NCI-H446 treated with DMSO at 0.1 percent for 48 hours (cell line): Measurements from ENCODE around the gene SGO2.
"Not testable (repeated sequence)": the region's sequence is repeated elsewhere in the genome, so short reads cannot be mapped to it uniquely, and the experiment has no call there.

Experiments
- DNase-seq: peaks from one replicate; lab custom pipeline; 2025; lab: John Stamatoyannopoulos, UW

SGO2 gene

DNA sequence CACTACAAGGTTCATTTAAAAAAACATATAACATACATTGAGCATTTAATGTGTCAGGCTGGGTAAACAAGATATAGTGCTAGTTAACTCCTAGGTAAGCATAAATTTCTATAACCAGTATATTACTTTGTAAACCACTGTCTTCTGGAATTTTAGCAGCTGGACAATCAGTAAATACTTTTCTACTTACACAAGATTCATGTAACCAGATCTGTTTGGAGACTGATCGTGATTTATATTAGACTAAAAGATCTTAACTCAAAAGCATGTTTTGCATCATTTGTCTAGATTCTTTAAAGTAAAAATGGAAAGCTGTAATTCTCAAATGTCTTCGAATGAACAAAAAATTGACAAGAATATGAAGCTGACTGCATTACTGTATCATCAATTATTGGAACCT lies 941 bp upstream of the SGO2 start:
- no peak for DNase-seq

DNA sequence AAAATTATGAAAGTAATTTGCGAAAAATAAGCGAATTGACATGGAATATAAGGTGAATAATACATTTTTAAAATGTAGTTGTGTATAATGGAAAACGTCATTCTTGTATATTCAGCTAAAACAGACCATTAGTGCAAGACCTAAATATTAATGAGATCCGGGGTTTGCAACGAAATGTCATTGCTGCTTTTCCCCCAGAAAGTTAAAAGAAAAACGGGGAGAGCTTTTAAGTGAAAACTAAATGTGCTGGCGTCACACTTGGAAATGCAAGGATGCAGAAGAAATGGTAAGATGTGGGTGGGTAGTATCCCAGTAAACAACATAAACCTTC lies 491 bp upstream of the SGO2 start:
- DNase-seq = no peak

DNA sequence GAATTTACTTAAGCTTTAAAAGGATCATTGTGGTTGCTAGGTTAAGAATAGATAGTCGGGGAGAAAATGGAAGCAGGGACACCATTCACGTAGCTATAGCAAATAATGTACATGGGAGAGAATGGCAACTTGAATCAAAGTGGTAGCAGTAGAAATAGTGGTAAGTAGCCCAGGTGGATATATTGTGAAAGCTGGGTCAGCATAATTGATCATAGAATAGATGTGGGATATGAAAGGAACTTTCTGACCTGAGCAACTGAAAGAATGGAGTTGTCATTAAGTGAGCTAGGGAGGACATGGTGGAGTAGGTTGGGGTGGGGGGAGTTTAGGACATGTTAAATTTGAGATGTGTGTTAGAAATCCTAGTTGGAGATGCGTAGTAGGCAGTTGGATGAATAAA lies 2.2 kb downstream of the SGO2 start:
- no peak for DNase-seq

DNA sequence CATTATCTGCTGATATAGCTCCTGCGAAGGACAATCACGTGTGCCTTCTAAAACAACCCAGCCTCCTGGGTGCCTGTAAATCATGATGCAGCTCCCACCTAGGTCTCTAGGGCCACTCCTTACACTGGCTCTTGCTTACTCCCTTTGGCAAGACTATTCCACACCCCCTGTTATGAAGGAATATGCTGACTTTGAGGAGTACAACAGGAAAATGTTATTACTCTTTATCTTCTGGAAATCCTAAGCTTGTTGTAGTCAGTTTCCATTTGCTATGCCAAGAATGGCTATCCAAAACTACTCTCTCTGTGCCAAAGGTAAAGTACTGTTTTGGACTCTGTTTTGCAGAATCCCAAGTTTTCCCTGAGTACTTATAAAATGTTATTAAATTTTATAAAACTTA lies 7.7 kb downstream of the SGO2 start:
- no peak for DNase-seq

DNA sequence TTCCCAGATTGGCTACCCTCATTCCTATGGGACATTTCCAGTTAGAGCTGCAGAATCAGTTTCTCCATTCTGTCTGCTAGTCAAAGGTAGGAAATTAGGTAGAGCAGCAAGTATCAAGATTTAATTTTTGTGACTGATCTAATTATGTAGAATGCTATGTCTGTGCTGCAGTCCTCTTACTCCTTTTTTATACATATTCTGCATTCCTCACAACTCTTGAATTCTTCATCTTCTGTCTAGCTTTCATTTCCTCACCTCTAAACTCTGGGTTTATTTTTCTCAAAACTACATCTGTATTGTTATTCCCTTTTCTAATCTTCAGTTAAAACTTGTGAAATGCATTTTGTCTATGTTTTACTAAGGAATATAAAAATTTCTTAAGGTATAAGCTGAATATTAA lies 8.6 kb downstream of the SGO2 start:
- DNase-seq = no peak

DNA sequence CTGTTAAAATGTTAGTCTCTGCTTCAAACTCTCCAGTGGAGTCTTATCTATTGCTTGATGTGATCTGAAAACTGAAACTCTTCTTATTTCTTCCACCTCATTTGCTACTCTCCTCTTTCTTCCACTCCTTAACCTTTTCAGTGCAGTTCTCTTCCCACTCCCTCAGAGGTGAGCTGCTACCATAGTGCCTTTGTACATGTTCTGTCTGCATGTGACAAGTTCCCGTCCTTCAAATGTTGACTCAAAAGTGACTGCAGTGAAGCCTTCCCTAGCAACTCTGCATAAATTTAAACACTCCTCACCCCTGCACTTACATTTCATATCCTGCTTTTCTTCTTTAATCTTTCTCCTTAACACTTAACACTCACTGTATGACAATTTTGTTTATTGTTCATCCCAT lies 12.1 kb downstream of the SGO2 start:
- DNase-seq = no peak

DNA sequence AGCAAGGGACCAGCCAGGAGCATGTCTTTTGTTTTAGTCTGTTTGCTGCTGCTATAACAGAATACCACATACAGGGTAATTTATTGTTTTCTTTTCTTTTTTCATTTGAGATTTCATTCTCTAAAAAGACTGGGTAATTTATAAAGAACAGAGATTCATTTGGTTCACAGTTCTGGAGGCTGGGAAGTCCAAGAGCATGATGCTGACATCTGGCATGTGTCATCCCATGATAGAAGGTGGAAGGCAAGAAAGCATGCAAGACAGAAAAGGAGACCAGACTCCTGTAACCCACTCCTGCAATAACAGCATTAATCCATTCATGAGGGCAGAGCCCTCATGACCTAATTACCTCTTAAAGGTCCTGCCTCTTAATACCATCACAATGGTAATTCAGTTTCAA lies 14.8 kb downstream of the SGO2 start:
- no peak for DNase-seq

DNA sequence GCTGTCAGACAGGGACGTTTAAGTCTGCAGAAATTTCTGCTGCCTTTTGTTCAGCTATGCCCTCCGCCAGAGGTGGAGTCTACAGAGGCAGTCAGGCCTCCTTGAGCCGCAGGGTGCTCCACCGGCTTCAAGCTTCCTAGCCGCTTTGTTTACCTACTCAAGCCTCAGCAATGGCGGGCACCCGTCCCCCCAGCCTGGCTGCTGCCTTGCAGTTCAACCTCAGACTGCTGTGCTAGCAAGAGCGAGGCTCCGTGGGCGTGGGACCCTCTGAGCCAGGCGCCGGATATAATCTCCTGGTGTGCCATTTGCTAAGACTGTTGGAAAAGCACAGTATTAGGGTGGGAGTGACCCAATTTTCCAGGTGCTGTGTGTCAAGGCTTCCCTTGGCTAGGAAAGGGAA lies 40.6 kb downstream of the SGO2 start:
- DNase-seq = not testable (repeated sequence)

DNA sequence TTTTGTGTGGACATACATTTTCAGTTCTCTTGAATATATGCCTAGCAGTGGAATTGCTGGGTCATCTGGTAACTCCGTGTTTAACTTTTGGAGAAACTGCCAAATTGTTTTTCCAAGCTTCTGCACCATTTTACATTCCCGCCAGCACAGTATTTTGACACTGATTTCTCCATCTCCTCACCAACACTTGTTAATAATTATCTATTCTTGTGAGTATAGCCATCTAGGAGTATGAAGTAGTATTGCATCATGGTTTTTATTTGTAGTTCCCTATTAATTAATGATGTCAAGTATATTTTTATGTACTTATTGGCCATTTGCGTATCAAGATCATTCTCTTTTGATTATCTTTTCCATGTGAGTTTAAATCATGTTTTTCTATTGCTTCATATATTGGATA lies 41.9 kb downstream of the SGO2 start:
- DNase-seq = no peak

DNA sequence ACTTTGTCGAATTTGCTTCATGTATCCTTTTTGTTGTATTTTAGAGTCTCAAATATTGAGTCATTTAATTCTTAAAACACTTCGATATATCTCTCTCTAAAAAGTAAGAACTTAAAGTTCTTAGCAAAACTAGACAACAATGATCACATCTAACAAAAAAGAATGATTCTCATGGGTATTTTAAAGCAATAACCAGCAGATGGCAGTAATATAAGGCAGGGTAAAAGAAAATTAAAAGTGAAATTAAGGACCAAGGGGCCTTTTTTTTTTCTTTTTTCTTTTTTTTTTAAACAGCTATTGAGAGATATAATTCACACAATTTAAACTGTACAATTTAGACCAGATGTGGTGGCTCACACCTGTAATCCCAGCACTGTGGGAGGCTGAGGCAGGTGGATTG lies 50.0 kb downstream of the SGO2 start:
- no peak for DNase-seq

DNA sequence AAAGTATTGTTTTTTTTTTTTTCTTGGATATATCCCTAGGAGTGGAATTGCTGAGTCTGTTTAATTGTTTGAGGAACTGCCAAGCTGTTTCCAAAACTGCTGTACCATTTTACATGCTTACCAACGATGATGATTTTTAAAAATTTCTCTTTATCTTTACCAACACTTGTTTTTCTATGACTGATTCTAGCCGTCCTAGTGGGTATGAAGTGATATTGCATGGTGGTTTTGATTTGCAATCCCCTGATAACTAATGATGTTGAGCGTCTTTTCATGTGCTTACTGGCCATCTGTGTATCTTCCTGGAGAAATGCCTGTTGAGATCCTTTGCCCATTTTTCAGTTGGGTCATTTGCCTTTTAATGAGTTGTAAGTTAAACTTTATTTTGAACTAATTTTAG lies 51.0 kb downstream of the SGO2 start:
- DNase-seq = no peak

DNA sequence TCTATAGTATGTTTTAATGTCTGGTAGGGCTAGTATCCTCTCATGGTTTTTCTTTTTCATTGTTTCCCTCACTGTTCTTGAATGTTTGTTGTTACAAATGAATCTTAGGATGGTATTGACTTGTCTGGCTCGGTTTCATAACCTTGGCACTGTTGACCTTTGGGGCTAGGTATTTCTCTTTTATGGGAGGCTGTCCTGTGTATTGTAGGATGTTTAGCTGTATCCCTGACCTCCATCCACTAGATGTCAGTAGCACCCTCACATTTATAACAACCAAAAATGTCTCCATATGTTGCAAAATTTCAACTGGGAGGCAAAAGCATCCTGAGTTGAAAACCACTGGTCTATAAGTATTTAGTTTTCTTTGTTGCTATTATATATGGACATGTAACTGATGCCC lies 52.8 kb downstream of the SGO2 start:
- no peak for DNase-seq

DNA sequence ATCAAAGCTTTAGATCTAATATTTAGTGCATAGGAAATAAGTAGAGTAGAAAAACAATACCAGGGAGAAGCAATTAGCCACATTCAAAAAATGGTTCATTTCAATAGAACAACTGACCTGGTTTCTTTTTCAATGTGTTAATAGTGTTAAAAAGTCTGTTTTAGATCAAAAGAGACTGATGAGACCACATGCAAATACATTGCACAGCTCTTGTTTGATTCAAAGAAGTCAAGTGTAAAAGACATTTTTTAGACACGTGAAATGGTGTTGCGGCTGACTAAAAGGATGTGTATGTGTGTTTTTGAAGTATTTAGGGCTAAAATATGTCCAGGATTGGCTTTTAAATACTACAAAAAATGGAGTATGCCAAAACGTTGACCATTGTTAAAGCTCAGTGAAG lies 58.6 kb downstream of the SGO2 start:
- no peak for DNase-seq

DNA sequence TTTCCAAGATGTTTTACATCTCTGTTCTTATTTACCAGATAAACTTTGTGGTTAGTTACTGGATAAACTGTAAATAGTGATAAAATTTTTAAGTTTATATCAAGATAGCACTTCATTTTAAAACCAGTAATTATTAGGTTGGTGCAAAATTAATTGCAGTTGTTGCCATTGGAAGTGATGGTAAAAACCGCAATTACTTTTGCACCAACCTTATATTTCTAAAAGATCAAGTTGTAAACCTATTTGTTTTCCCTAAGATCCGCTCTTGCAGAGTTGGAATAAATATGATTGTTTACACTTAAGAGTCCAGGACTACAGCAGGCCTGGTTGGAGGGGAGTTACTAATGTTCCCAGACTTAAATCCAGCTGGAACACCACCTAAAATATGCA lies 59.3 kb downstream of the SGO2 start:
- no peak for DNase-seq

DNA sequence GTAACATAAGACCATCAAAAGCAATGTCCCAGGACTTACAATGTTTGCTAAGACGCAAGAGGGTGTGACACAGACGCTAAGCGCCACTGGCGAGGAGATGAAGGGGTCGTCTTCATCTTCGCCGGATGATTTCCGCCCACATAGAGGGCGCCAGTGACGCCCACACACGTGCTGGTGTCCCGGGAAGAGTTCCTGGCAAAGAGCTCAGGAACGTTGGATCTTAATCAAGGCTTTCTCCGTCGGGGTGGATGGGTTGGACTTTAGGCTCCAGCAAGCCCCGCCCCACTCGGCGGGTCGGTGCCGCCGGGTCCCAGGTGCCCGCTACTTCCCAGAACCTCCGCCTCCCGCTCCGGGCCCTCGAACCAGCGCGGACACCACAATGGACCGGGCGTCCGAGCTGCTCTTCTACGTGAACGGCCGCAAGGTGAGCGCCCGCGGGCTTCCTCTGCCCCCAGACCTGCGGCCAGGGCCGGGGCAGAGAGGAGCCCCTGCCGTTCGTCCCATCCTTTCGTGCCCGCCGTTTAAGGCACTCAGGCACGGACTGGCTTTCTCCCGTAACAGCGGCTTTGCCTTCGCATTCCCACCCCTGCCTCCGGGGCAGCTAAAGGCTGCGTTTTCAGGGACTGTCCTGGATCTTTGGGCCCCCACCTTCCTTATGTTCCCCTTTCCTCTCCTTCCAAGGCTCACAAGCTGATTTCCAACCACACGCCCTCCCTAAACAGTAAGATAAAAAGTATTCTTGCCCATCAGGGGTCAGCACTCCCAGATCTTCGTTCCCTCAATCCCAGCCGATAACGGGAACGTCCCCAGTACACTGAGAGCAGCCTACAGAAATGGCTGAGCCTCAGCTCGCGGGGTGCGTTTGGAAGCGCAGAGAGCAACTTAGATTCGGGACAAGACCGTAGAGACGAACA lies 60.0 kb downstream of the SGO2 start, which contains the start of gene AOX1:
TSS of gene AOX1 (plus strand) at position 285 of the 914 bp plus-strand sequence. CDS start at position 380, 95 bp downstream.
- no peak for DNase-seq

DNA sequence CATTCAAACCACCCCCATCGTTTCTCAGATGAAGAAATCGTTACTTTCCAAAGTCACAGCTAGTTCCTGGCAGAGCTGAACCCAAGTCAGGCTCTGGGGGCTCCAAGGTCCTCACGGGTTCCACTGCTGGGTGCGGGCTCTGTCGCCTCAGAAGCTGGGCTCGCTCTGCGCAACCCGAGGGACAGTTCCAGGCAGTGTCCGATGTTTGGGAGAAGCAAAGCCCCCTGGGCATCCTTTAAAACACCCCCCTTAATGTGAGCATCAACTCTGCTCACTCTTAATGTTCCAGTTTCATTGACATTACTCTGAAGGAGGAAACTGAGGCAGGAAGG lies 60.6 kb downstream of the SGO2 start:
- DNase-seq = no peak

DNA sequence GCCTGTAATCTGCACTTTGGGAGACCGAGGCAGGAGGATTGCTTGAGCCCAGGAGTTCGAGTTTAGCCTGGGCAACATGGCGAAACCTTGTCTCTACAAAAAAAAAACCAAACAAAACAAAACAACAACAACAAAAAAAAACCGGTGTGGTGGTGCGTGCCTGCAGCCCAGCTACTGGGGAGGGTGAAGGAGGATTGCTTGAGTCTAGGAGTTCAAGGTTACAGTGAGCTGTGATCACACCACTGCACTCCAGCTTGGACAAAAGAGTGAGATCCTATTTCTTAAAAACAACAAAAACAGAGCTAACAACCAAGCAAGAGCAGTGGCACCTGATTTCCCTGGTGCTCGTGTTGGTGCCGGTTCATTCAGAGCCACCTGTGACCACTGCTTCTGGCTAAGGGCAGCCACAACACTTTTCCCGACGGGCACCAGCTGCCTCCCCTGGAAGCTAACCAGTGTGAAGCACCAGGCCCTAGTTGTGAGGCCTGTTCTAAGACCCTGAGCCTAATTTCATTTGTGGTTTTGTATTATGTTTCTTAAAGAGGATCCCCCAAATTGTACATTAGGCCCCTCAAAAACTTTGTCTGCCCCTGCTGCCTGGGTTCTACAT lies 61.1 kb downstream of the SGO2 start:
- DNase-seq = no peak

DNA sequence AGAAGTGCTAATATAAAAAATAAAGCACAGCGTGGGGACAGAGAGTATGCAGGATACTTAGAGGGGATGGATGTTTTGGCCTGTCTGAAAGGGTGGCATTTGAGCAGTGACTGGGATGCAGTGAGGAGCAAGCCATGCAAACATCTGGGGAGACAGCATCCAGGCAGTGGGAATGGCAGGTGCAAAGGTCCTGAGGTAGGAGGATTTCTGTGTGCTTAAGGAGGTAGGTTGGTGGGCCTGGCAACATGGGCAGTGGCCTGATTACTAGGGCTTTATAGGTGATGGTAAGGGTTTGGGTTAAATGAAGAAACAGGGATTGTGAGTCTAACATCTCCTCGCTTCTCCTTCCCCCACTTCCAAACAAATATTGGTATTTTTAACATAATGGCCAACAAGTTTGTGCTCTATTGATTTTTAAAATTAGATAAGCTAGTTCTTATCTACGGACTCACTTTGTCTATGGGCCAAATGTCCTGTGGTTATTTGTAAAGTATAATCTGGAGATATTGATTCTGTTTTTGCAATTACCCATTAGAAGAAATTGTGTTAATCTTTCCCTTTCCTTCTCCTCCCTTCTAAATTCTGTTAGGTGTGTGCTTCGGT lies 62.2 kb downstream of the SGO2 start:
- no peak for DNase-seq

DNA sequence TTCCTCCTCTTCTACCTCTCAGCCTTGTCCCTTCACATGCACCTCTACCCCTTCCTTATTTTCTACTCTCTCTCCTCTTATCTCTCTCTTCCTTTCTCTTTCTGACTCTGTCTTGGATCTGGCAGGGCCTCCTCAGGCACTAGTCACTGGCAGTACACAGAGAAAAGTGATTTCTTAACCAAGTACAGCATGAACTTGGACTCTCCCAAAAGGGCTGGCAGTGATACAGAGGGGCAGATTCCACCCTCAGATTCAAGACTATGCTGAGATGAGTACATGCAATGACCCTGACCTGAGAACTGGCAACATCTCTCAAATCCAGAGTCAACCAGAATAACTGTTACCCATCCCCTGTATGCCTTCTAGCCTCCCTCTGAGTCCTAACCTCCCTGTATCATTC lies 64.1 kb downstream of the SGO2 start:
- DNase-seq = no peak

DNA sequence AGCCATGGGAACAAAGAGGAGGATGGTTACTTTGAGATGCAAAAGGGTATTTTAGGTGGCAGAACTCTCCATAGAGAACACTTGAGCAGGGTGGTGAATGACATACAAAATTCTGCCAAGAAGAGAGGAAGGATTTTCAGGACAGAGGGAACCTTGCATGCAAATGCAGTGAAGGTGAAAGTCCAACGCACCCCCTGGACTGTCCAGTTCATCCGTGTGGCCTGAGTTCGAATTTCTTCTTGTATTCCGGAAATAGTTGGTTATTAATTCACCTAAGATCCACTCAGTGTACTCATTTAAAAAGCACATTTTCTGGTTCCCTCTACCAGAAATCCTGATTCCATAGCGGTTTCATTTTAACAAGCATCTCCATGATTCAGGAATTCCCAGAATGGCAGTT lies 65.3 kb downstream of the SGO2 start:
- no peak for DNase-seq

DNA sequence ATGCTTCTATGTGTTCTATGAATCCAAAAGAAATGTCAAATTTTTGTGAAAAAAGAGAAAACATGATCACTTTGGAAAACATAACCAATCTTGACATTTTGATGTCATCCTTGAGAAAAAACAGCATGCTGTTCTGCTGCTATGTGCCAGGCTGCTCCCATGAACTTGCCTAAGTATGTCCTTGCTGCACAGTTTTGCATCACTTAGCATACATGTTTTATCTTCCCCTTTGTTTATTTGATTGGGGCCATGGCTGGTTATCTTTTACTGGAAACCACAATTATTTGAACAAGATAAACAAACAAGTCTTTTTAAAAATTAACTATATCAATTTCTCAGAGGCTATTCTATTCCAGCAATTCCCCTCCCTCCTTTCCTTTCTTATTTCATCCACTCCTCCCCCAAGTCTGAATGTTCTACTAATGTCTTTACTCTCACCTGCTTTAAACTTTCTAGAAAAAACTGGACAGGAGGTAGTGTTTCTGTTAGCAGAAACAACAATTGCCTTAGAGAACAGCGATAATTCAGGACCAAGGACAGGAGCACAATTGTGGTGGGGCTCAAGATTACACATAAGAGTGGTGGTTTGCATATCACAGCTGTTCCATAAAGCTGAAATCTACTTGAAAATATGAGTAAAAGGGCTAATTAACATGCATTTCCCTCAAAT lies 66.5 kb downstream of the SGO2 start:
- no peak for DNase-seq

DNA sequence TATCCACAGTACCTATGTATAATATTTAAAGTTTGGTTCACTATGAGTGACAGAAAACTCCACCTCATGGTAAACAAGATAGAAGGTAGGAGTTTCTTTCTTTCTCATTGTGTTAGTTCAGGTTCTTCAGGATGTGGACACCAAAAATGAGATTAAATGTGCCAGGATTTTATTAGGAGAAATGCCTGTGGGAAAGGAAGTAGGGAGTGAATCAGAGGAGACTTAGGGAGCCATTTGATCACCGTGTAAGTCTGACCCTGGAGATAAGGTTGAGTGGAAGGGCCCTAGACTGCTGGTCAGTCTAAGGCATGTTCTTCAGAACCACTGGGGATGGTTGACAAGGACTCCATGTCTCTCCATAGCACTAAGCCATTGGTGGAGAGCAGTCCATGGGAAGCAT lies 67.9 kb downstream of the SGO2 start:
- no peak for DNase-seq

DNA sequence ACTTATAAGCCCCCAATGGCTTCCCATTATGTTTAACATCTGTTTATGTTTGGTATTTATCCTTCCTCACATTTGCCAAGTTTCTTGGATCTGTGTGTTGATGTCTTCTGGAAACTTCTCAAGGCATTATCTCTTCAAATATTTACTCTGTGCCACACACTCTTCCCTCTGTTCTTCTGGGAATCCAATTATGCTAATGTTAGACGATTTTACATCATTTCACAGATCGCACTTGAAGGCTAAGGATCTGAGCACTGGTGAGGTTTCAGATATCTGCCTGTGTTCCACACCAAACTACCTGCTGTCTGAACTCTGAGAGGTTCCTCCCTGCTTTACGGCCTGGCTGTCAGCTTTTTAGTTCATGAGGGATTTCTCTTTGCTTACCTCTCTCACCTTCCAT lies 69.9 kb downstream of the SGO2 start:
- DNase-seq = no peak
